HG03159 (cell line): ENCODE results near the gene GSN.

ENCODE experiments used
- ATAC-seq: cut with Tn5 transposase; IDR thresholded peaks from one replicate; pipeline ENCODE4 v1.9.1; 2021; ENCODE audit warnings: mild to moderate bottlenecking, moderate library complexity; ENCODE audit not compliant: unreplicated experiment

Gene GSN

GRCh38 chr9:121242959-121243346 is 25.0 kb upstream of the GSN start:
- ATAC-seq = no peak

GRCh38 chr9:121246821-121247561 is 21.0 kb upstream of the GSN start:
- ATAC-seq = no peak

- ATAC-seq = no peak
These were observed 18.4 kb upstream of the GSN start for GRCh38 chr9:121249563-121249962.

- ATAC-seq = no peak
These were observed 15.7 kb upstream of the GSN start for GRCh38 chr9:121252104-121252851.

DNA sequence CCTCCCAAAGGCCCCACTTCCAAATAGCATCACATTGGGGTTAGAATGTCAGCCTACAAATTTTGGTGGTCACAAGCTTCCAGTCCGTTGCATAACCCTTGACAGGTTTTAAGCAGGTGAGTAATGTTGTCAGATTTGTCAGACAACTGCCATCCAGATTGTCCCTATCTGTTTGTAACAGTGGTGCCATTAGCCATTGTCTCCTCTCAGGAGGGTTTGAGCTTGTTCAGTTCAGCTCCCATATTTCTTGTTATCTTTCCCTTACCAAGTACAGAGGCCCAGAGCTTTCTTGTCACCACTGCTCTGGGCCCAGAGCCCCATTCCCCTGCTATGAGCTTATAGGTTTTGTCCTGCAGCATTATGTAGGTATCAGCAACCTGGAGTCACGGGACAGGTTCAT is 14.8 kb upstream of the GSN start:
- ATAC-seq = no peak

GRCh38 chr9:121253821-121254501 is 14.0 kb upstream of the GSN start:
- ATAC-seq = no peak

- ATAC-seq = no peak
These were observed 8.5 kb upstream of the GSN start for GRCh38 chr9:121259498-121259897.

DNA sequence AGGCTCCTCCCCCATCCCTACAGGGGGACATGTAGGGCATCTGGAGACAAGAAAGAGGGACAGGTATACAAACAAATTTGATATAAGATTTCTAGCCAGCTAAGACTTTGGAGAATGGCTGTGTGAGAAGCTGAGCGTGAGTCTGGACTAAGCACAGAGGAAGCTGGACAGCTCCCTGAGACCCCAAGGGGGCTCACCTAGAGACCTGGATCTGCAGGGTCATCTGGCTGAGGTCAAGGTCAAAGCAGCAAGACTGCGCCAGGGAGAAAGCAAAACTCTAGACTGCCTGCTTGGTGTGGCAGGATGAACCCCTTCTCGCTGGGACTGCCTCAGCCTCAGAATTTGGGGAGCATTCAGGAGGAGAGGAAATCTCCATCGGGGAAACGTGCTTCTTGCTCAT is 8.0 kb upstream of the GSN start:
- ATAC-seq = no peak

DNA sequence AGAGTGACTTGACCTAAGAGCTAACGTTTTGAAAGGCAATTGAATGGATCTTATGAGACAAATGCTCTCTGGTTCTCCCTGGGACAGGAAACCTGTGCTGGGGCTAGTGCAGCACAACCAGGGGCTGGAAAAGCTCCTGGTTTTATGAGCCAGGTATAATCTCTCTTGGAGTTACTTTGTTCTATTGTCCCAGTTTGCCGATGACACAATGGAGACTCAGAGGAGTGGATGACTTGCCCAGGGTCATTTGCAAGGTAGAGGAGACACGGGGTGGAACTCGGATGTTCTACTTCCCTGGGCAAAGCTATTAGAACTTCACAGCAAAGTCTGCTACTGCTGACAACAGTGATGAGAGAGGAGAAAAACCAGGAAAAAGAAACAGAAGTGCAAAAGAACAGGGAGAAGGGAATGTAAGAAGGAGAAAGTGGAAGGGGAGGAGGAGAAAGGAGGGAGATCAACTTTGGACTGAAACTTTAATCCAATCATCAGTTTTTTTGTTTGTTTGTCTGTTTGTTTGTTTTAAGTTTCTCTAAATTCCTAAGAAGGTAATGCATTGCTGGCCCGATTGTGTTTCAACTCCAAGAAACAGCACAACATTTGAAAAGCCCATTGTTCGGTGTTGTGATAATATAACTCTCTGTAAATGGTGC is 7.4 kb upstream of the GSN start:
- ATAC-seq = no peak

DNA sequence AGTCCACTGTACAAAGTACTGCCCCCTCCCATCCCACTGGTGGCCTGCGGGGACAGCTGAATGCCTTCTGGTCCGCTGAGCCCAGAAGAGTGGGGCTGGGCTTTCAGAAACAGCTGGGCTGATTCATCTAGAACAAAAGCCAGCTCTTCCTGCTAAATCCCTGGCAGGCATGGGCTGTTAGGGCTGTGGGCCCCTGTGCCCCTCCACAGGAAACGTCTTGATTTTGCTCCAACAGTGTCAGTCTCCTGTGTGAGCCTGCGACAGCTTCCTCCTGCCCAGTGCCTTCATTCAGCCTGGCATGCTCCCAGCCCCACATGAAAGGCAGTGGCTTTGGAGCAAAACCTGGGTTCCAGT is 6.9 kb upstream of the GSN start:
- no peak for ATAC-seq

- ATAC-seq = no peak
These were observed 6.2 kb upstream of the GSN start for GRCh38 chr9:121261755-121262154.

DNA sequence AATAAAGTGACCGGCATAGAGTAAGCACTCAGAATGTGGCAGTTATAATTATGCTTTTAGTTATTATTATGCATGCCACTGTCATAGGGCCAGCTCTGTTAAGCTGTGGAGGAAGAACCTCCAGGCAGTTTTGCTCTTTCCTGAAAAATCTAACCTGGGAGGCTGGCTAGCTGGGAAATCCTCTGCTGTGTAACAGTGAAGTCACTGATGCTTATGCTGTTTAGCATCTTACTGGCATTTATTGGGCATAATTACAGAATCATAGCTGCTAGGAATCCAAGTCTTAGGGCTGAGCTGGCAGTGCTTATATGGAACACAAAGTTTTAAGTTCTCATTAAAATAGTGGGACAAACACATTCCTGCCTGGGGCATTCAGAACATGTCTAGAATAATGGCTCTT is 5.5 kb upstream of the GSN start:
- no peak for ATAC-seq

GRCh38 chr9:121262953-121263352 is 5.0 kb upstream of the GSN start:
- ATAC-seq = no peak

DNA sequence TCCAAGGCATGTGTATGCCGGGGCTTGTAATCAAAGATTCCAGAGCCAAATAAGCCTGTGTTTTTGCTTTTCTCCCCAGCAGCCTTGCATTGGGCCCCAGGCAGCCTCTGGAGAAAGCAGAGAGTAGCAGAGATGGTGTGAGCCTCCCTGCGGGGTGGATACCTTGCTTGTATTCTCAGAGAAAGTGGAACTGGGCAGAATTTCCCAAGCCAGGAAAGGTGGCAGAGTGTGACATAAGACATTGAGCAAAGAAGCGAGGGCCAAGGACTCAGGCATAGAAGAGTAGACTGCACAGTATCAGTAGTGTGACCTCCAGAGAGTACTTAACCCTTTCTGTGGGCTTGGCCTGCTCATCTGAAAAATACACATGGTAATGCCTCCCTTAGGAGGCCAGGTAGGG is 1.6 kb upstream of the GSN start:
- ATAC-seq = no peak

DNA sequence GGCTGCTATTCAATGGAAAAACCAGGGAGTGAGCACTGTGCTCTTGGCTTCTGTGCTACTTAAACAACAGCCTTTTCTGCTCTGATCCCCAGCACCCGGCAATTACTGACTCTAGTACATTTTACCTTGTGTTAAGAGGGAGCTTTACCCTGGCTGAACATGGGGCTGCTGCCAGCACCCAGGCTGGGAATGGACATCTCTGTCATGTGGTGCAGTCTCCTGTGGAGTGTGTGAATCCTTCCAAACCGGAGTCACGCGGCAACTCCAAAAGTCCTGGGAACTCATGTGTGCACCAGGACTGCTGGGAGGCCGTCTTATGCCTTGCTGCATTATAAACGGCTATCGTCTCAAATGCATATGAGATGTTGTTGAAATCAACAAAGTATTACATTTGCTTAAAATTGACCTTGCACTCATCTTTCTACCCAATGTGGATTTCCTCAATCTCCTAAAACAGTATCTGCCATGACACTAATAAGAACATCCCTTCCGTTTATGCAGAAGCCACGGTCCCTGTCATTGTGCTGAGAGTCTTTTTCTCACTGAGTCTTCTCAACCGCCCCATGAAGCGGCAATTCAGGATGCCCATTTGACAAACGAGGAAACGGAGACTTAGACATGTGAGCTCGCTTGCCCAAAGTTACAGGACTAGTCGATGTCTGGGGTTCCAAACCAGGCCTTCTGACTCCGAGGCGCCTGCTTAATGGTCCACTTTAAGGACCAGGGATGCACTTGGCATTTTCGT is 884 bp upstream of the GSN start:
- no peak for ATAC-seq

GRCh38 chr9:121268598-121268850 is 562 bp downstream of the GSN start:
- ATAC-seq = peak; percentile 45

GRCh38 chr9:121268851-121269641 is 1.1 kb downstream of the GSN start:
- no peak for ATAC-seq

GRCh38 chr9:121269642-121270254 is 1.8 kb downstream of the GSN start:
- ATAC-seq = no peak

GRCh38 chr9:121271368-121272341 is 3.7 kb downstream of the GSN start:
- no peak for ATAC-seq
